ENCODE results near the gene KLC4.
"Not testable (repeated sequence)": the region's sequence is repeated elsewhere in the genome, so short reads cannot be mapped to it uniquely, and the experiment has no call there.

Gene KLC4

DNA sequence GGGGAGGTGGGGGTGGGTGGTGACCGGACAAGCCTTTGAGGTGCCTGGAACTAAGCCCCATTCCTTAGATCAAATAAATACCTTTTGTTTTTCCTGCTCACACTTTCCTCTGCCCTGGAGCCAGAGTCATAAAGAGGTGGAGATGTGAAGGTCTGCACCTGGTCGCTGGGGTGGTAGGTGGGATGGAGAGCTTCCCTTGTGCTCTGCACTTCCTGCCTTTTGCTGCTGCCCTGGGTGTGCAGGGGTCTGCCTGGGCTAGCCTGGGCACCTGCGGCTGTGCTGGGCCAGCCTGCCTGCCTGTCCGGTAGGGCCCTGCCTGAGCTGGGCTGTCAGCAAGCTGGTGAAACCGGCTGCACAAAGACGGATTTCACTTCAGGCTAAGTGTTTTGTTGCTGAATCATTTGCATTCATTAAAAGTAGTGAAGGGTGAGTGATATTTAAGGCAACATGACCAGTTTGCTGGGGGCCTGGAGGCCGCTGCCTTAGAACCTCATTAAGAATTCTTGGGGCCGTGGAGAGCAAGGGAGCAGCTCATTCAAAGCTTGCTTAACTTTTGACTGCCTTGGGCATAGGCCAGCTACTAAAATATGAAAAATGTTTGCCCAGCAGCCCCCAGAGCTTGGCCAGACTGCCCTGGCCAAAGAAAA is 37.1 kb downstream of the KLC4 start:
- no peak for DNase-seq

DNA sequence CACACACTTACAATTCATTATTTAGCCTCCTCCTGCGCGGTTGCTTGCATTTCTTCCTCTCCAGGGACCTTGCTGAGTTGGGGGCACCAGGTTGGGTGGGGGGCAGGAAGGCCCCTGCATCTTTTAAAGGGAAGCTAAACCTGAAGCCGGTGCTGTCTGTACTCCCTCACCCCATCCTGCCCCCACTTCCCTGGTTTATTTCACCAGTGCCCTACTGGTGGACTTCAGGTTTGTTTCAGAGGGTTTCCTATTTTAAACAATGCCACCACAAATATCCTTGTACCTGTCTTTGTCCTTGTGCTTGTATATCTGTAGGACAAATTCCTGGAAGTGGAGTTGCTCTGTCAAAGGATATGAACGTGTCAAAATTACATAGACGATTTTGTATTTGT is 37.7 kb downstream of the KLC4 start:
- DNase-seq = no peak

DNA sequence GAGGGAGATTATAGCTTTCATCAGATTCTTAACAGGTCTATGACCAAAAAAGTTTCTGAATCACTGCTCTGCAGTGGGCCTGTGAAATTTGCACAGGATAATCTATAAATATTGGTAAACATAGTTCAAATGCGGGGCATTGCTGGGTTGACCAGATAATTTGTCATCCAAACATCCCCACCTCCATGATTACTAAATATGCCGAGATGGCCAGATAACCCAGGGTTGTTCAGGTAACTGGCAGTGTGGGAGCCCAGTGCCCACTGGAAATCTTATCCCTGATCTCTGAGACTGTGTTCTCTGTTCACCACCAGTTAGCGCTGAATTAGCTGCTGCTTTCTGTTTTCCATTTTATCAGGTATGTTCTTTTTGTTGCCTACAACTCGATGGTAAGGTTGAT is 38.1 kb downstream of the KLC4 start:
- no peak for DNase-seq

DNA sequence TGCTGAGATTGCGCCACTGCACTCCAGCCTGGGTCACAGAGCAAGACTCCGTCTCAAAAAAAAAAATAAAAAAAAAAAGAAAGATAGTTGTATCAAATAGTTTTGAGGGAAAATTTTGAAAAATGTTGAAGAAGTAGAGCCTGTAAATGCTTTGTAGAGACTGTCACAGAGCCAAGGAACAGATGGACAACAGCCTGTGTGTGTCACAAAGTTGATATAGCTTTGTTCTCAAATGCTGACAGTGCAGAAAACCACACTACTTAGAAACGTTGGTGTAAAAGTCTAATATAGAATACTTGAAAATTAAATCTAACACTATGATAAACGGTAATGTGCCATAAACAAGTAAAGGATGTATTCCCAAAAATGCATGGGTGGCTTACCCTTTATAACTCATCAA is 42.1 kb downstream of the KLC4 start:
- DNase-seq = no peak

DNA sequence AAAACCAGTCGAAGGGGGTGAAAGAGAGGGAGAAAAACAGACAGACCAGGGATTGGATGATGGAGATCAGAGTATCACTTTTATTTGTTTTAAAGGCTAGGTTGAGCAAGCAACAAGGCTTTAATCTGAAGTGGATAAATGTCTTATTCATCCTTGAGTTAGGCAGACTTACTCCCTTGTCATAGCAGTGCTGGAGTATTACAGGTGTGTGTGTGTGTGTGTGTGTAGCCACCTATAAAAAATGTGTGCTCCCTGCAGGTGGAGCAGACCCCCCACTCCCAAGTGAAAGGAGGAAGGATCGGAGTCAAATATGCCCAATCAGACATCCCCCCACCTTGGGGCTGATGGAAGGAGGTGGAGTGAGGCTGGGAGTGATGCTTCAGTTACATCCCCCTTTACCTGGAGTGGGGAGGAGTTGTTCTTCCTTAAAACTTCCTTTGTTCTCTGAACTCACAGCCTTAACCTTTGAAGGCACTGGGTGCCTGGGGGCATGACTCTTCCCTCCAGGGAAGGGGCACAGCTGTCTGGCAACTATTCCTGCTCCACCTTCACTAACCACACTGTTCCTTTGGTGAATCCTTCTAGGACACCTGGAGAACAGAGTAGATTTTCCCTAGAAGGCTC is 43.9 kb downstream of the KLC4 start:
- no peak for DNase-seq

DNA sequence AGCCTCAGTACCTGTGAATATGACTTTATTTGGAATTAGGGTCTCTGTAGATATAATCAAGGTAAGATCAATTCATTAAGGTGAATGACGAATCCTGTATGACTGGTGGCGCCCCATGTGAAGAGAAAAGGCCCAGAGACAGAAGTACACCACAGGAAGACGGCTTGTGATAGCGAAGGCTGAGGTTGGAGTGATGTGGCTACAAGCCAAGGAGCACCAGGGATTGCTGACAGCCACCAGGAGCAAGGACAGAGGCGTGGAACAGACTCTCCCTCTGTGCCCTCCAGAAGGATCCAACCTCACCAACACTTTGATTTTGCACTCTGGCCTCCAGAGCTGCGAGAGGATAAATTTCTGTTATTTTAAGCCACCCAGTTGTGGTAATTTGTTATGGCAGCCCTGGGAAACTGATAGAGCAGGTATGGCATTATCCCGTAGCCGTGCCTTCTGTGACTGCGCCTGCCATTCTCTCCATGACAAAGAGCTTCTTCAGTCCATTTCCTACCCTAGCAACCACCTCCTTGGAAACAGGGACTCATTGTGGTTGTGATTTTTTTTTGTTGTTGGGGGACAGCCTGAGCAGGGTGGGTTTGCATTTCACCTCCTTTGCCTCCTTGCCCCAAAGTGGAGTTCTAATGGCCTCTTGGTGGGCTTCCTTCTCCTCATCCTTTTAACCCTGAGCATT is 46.2 kb downstream of the KLC4 start:
- DNase-seq = no peak

DNA sequence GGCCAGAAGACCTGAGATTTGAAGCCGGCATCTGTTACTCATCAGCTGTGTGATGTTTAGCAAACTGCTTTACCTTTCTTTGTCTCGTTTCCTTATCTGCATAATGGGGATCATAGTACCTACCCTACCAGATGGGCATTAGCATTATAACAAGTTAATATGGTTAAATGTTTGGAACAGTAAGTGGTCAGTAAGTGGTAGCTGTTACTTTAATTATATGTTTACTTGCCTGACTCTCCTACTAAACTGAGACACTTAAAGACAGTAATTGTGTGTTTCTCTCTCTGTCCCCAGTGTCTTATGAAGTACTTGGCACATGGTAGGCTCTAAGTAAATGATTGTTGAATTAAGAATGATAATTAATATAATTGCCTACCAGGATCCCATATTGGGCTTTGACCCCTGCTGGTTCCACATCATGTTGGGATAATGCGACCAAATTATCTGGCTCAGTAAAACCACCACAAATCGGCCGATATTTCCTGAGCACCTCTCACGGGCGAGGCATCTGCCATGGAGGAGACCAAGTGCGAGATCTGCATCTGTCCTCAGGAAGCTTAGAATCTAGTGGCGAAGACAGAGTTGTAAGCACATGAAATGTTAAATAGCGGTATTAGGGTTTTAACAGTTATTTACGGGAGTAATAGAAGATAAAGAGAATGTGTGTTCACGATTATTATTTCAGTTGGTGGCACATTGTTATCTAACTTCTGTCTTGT is 48.1 kb downstream of the KLC4 start:
- DNase-seq = no peak

DNA sequence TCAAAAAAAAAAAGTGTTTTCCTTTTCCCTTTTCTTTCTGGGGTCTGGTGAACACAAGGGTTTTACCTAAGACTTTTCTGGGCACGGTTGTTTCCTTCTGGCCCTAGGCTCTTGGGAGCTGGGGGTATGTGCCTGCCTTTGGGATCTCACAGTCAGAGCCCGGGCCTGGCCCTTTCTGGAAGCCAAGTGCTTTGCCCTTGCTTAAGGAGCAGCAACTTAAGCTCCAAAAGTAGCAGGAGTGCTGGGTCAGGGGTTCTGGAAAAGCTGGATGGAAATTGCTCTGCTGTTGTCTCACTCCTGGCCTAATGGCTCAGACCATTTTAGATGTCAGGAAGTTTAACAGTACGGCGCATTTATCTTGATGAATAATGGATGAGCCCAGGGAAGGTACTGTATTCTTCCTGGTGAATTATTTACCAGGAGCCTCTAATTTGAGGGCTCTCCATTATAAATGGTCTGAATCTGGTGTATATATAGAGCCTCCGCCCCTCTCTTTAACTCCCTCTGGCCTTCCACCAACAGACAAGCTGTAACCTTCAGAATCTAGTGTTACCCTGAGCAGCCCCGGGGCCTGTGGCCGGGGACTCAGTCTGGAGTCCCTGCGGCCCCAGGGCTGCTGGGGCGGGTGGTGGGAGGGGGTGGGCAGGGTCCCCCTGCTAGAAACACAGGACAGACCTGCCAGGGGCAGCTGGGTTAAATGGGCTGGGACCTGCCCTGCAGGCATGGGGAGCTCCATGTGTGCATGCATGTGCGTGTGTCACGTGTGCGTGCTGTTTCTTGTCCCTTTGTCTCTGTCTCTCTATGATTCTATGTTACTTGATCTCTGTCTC is 54.2 kb downstream of the KLC4 start:
- DNase-seq = no peak

DNA sequence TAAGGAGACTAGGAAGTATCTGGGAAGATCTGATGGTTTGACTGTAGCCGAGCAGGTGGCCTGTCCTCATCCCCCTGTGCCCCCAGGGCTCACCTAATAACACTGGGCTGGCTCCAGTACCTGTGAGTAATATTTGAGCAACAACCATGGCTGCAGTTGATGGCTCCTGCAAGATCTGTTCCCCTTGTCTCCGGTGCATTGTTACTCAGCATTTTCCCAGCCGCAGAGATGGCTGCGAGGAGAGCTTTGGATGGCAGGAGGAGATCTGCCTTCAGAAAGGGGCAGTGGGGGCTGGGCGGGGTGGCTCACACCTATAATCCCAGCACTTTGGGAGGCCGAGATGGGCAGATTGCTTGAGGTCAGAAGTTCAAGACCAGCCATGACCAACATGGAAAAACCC is 55.9 kb downstream of the KLC4 start:
- no peak for DNase-seq

DNA sequence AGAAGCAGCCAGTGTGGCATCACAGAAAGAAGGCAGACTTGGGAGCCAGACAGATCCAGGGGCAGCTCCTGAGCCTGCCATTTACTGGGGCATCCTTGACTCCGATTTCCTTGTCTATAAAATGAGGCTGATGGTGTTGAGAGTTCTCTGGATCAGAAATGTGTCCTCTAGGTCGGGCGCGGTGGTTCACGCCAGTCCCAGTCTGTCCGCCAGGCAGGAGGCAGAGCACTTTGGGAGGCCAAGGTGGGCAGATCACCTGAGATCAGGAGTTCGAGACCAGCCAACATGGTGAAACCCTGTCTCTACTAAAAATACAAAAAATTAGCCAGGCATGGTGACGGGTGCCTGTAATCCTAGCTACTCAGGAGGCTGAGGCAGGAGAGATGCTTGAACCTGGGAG is 58.0 kb downstream of the KLC4 start:
- not testable (repeated sequence) for DNase-seq

DNA sequence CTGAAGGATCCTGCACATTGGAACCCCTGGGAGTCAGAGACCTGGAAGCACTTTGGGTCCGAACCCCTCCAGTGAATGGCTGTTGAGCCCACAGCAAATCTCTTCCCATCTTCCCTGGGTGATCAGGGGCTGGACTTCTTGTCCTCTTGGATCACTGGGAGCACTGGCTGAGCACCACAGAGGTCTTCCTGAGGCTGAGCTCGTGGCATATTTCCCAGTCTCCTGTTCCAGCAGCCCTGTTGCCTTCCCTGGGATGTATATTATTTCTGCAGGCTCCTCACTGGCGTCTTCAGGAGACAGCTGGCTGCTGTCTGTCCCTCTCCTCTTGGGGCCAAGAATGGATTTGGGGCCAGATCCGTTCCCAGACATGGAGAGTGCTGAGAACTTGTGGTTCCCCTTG is 60.1 kb downstream of the KLC4 start:
- DNase-seq = no peak

DNA sequence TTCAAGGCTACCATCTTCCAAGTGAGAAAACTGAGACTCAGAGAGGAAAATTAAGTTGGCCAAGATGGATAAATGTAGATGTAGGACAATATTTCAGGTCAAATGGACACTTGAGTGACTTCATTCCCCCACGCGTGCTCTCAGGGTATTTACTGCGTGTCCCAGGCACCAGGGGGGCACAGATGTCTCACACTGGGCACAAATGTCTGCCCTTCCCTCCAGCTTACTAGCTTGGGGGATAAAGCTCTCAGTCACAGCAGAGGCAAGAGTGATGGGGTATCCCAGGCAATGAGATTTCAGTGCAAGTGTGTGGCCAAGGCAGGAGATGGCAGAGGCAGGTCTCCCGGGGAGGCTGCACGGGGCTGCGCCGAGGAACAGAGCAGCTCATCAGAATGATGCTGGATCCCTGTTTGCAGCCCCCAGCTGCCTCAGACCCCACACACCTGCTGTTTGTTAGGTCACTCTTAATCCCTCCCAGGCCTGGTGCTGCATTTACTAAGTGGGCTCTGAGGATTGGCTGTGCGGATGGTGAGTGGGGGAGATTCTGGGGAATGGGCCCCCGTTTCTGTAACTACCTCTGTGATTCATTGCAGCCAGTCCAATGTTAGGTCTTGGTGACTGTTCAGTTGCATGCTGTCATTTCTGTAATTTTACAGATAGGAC is 60.8 kb downstream of the KLC4 start:
- no peak for DNase-seq

DNA sequence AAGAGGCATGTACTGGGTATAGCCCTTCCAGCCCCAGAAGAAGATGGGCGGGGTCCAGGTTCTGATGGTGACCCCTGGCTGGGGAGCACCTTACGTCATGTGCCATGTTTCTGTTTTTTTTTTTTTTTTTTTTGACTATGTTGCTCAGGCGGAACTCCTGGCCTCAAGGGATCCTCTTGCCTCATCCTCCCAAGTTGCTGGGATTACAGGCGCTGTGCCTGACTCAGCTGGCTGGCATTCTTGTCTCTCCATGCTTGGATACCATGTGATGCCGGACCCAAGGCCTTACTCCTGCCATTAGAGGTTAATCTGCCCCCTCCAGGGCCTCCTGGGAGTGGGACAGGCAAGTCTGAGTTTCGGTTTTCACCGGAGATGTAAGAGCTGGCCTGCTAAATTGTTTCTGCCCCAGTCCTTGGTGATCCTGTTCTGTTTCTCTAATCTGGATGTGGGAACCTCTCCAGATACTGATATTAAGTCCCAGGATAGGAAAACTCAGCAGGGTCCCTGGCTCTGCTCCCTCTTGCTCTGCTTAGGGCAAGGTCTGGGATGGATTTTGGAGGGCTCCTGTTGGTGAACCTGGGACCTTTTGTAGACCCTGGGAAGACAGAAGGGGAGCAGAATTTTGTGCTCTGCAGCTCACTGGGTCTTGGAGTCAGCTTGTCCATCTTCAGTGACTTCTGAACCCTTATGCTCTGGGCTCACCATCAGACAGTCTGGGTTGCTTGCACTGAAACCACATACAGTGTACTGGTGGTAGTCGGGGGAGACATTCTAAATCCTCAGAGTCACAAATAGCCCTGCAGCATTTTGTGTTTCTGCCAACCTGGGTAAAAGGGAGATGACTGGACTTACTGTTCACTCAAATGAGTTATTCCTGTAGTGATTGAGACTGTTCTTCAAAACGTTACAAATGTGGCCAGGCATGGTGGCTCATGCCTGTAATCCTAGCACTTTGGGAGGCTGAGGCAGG is 61.8 kb downstream of the KLC4 start:
- no peak for DNase-seq

DNA sequence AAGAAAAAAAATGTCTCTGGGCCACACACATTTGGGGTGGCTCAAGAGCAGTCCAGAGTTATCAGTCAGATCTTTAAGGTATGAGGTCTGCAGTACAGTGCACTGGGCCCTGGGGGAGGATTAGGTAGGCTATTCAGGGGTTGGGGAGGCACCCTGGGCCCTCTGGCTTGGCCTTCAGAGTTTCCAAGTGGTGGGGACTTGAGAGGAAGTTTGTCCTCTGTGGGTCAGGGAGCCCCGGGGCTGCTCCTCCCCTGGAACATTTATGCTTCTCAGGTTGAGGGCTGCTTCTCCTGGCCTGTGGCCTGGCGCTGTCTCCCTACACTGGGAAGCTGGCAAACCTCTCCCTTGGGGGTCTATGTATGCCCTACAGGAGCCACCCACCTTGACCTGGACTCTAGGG is 62.7 kb downstream of the KLC4 start:
- DNase-seq = no peak

DNA sequence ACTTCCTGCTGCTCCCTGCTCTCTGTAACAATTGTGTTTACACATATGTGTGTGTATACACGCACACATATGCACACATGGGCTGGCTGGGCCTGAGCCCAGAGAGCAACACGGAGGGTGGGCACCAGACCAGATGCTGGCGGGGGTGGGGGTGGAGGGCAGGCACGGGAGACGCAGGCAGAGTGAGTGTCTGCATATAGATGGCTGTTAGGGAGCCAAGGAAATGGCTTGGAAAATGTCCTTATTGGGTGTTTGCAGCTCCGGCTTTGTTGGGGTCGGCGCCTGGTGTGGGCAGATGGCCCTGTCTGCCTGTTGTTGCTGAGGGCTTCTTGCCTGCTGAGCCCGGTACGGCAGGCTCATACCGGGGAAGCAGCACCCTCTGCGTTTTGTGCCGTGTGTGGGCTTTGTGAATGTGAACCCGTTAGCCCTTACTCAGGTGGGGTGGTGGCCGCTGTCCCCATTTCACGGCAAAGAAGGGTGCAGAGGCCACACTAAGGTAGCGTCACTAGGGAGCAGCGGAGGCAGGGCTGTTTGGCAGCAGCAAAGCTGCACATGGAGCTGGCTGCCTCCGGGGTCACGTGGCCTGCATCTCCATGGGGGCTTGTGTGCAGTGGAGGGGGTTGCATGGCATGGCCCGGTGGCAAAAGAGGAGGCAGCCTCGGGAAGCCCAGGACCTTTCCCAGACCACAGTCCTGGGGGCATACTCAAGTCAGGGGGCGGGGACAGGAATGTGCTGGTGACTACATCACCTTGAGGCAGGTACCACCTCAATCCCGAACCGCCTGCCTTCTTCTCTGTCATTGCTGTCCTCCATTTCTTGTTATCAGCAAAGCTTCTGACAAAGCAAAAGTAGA is 64.3 kb downstream of the KLC4 start:
- no peak for DNase-seq

DNA sequence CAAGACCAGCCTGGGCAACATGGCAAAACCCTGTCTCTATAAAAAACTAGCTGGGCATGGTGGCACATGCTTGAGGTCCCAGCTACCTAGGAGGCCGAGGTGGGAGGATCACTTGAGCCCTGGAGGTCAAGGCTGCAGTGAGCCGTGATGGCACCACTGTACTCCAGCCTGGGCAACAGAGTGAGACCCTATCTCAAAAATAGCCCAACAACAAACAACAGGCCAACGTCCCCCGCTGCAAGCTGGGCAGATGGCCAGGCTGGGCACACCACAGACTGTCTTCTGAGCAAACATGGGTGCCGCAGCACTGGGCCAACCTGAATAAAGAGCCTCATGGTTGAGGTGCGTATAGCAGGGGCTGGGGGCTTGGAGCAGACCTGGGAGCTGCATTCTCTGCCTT is 65.0 kb downstream of the KLC4 start:
- no peak for DNase-seq

Data from stimulated activated CD4-positive, alpha-beta T cell treated with anti-CD3 and anti-CD28 coated beads, Interleukin-15, amount 100 ng/mL, for 24 hours (primary cell).